ENCODE data around the gene C6orf62.
"Not testable (repeated sequence)": the region's sequence is repeated elsewhere in the genome, so short reads cannot be mapped to it uniquely, and the experiment has no call there.

Gene C6orf62

GRCh38 chr6:24759718-24760117, 40.8 kb upstream of the C6orf62 start:
- no peak overlapping the region for H3K9ac ChIP-seq
- H3K27me3 ChIP-seq (ENCODE audit: control insufficient read depth, insufficient read depth, low read length) = no peaks in the 10 kb centered on the region
- no peak overlapping the region for H3K4me3 ChIP-seq (ENCODE audit: low read depth, low read length)
- no peak overlapping the region for H3K4me2 ChIP-seq (ENCODE audit: low read length)
- H3K4me1 ChIP-seq = peaks cover 9% of the 10 kb centered on the region
- no peak overlapping the region for H2AFZ ChIP-seq
- H3K9me3 ChIP-seq (ENCODE audit: control insufficient read depth, low read length) = no peaks in the 10 kb centered on the region
- H3K27ac ChIP-seq = no peak overlapping the region
- TF ChIP-seq, protein P1, sequence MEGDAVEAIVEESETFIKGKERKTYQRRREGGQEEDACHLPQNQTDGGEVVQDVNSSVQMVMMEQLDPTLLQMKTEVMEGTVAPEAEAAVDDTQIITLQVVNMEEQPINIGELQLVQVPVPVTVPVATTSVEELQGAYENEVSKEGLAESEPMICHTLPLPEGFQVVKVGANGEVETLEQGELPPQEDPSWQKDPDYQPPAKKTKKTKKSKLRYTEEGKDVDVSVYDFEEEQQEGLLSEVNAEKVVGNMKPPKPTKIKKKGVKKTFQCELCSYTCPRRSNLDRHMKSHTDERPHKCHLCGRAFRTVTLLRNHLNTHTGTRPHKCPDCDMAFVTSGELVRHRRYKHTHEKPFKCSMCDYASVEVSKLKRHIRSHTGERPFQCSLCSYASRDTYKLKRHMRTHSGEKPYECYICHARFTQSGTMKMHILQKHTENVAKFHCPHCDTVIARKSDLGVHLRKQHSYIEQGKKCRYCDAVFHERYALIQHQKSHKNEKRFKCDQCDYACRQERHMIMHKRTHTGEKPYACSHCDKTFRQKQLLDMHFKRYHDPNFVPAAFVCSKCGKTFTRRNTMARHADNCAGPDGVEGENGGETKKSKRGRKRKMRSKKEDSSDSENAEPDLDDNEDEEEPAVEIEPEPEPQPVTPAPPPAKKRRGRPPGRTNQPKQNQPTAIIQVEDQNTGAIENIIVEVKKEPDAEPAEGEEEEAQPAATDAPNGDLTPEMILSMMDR (IDR thresholded peaks at IDR 0.05) = no peak
- no peaks in the 10 kb centered on the region for H3K79me2 ChIP-seq
- H3K36me3 ChIP-seq (ENCODE audit: control insufficient read depth, insufficient read depth, low read length) = no peaks in the 10 kb centered on the region

GRCh38 chr6:24757611-24758010, 38.7 kb upstream of the C6orf62 start:
- no peaks in the 10 kb centered on the region for H3K36me3 ChIP-seq (ENCODE audit: control insufficient read depth, insufficient read depth, low read length)
- peak overlapping the region; percentile 14 for H3K4me2 ChIP-seq (ENCODE audit: low read length)

DNA sequence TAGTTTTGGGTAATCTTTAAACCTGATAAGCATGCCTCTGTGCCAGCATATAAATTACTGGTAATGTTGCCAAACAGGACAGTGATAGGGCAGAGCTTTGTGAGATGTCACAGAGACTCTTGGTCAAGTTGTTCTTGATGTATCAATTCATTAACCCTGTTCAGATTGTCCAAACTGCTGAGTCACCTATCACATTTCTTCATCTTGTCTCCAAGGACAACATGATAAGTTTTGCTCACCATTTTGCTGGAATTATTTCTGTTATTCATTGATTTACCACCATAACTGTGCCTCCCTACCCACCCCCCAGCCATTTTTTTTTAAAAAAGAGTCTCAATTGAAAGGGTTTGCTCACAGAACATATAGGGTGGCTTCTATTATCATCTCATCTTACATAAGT, 36.3 kb upstream of the C6orf62 start:
- Histone ChIP-seq H3K9ac (no peak overlapping the region), H2AFZ (no peak overlapping the region), H3K27ac (no peak overlapping the region), H3K27me3 (ENCODE audit: control insufficient read depth, insufficient read depth, low read length) (no peaks in the 10 kb centered on the region), H3K4me3 (ENCODE audit: low read depth, low read length) (no peak overlapping the region), H3K4me2 (ENCODE audit: low read length) (no peak overlapping the region), H3K79me2 (no peaks in the 10 kb centered on the region), H3K36me3 (ENCODE audit: control insufficient read depth, insufficient read depth, low read length) (no peaks in the 10 kb centered on the region), H3K9me3 (ENCODE audit: control insufficient read depth, low read length) (no peaks in the 10 kb centered on the region), H3K4me1 (peaks cover 9% of the 10 kb centered on the region)
- TF ChIP-seq, protein P1 (IDR thresholded peaks at IDR 0.05) = no peak

More at GRCh38 chr6:24757611-24758010, 38.7 kb upstream of the C6orf62 start:
- H3K79me2 ChIP-seq = no peaks in the 10 kb centered on the region
- H2AFZ ChIP-seq = peak overlapping the region; percentile 12
- TF ChIP-seq, protein P1 (IDR thresholded peaks at IDR 0.05) = no peak
- H3K27ac ChIP-seq = no peak overlapping the region
- H3K9me3 ChIP-seq (ENCODE audit: control insufficient read depth, low read length) = no peaks in the 10 kb centered on the region
- no peak overlapping the region for H3K9ac ChIP-seq
- H3K27me3 ChIP-seq (ENCODE audit: control insufficient read depth, insufficient read depth, low read length) = no peaks in the 10 kb centered on the region
- no peak overlapping the region for H3K4me3 ChIP-seq (ENCODE audit: low read depth, low read length)
- peaks cover 9% of the 10 kb centered on the region for H3K4me1 ChIP-seq

DNA sequence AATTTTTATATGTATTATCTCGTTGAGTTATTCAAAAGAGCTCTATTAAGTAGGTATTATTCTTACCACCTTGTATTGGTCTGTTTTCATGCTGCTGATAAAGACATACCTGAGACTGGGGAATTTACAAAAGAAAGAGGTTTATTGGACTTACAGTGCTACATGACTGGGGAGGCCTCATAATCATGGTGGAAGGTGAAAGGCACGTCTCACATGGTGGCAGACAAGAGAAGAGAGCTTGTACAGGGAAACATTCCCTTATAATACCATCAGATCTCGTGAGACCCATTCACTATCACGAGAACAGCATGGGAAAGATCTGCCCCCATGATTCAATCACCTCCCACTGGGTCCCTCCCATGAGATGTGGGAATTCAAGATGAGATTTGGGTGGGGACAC, 35.4 kb upstream of the C6orf62 start:
- not testable (repeated sequence) for H3K27ac ChIP-seq; H3K4me2 ChIP-seq (ENCODE audit: low read length); H3K36me3 ChIP-seq (ENCODE audit: control insufficient read depth, insufficient read depth, low read length); H2AFZ ChIP-seq; H3K9me3 ChIP-seq (ENCODE audit: control insufficient read depth, low read length); H3K27me3 ChIP-seq (ENCODE audit: control insufficient read depth, insufficient read depth, low read length); H3K4me1 ChIP-seq; H3K4me3 ChIP-seq (ENCODE audit: low read depth, low read length); H3K79me2 ChIP-seq; H3K9ac ChIP-seq

DNA sequence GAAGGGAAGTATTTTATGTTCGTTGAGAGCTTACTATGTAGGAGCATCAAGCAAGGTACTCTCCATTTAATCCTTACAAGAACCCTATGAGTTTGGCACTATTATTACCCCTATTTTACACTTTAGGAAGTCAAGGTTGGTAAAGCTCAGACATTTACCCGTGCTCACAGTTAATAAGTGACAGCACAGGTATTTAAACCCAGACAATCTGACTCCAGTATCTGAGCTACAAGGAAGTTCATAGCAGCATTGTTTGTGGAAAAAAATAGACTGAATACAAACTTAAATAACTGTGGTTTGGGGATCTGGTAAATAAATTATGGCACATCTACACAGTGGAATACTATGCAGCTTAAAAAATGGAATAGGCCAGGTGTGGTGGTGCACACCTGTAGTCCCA, 34.6 kb upstream of the C6orf62 start:
- no peak overlapping the region for H2AFZ ChIP-seq
- TF ChIP-seq, protein P1 (IDR thresholded peaks at IDR 0.05) = no peak

More for the DNA sequence above, 34.6 kb upstream of the C6orf62 start:
- no peak overlapping the region for H3K27ac ChIP-seq
- no peak overlapping the region for H3K4me3 ChIP-seq (ENCODE audit: low read depth, low read length)
- no peak overlapping the region for H3K4me2 ChIP-seq (ENCODE audit: low read length)
- no peaks in the 10 kb centered on the region for H3K9me3 ChIP-seq (ENCODE audit: control insufficient read depth, low read length)
- no peaks in the 10 kb centered on the region for H3K79me2 ChIP-seq
- H3K4me1 ChIP-seq = peaks cover 9% of the 10 kb centered on the region
- H3K27me3 ChIP-seq (ENCODE audit: control insufficient read depth, insufficient read depth, low read length) = no peaks in the 10 kb centered on the region
- H3K36me3 ChIP-seq (ENCODE audit: control insufficient read depth, insufficient read depth, low read length) = no peaks in the 10 kb centered on the region
- H3K9ac ChIP-seq = no peak overlapping the region

All from parathyroid adenoma (tissue), 2 donors.